Thyroid gland (tissue), 4 donors: ENCODE data around the gene YTHDC2. TPM values are rescaled to one million over a fixed set of nuclear protein-coding genes. Genes with fewer than 3 reads are reported as not detected.

Source experiments
- DNase-seq, 2 donors: peaks; one replicate each; pipeline ENCODE4 v3.0.0-alpha.2; 2019
- H3K27ac ChIP-seq, 3 donors: fragments of 200-600 bp; sonication (generic); 1 replicate in 2 of 3; 2 replicates in 1 of 3; pipeline ENCODE4 v1.5.1; 2016 to 2019; ENCODE audit warnings: mild to moderate bottlenecking in 1 of 3, moderate library complexity in 1 of 3
- H3K27me3 ChIP-seq: fragments of 200-600 bp; sonication (generic); one replicate; pipeline ENCODE4 v1.5.1; 2019
- H3K36me3 ChIP-seq, 2 donors: fragments of 200-600 bp; sonication (generic); one replicate each; pipeline ENCODE4 v1.5.1; 2016 to 2019
- H3K4me1 ChIP-seq, 2 donors: fragments of 200-600 bp; sonication (generic); one replicate each; pipeline ENCODE4 v1.5.1; 2017 to 2019
- H3K4me3 ChIP-seq, 3 donors: fragments of 200-600 bp; sonication (generic); replicated peaks in 1 of 3; 1 replicate in 2 of 3; 2 replicates in 1 of 3; pipeline ENCODE4 v1.5.1; 2016; ENCODE audit warnings: mild to moderate bottlenecking in 1 of 3
- H3K9me3 ChIP-seq: fragments of 200-600 bp; sonication (generic); one replicate; pipeline ENCODE4 v1.5.1; 2017
- CTCF ChIP-seq, 6 experiments: fragments of 200-600 bp in 3 of 6; fragments of 450-650 bp in 3 of 6; sonication (generic) in 3 of 6; IDR thresholded peaks; one replicate each; pipeline ENCODE4 v1.5.1; 2016 to 2019; ENCODE audit warnings: antibody characterized with exemption in 6 of 6, mild to moderate bottlenecking in 2 of 6, inconsistent platforms in 1 of 6, moderate library complexity in 1 of 6
- POLR2A ChIP-seq, 2 donors: fragments of 450-650 bp; IDR thresholded peaks; one replicate each; pipeline ENCODE4 v1.6.1; 2017; ENCODE audit warnings: antibody characterized with exemption in 2 of 2, mild to moderate bottlenecking in 2 of 2, moderate library complexity in 1 of 2
- WGBS, 2 donors: methylation state at CpG; one replicate each; pipeline ENCODE4 v1.1.5; 2017; 5-methylcytosine and 5-hydroxymethylcytosine counted together
- intact Hi-C: fragments of 100-400 bp; cut with DNase I; formaldehyde crosslinking; loops from one replicate; pipeline ENCODE4 v1.15.1; 2023
- total RNA-seq, 4 donors: library from RNA; depleted of rRNA; stranded (reverse); fragments of >200 nt; gene quantifications; one replicate each; pipeline ENCODE4 v1.2.3, GENCODE V29; 2016

The YTHDC2 gene
- total RNA-seq, 4 donors from 2014 or later: 29.6 to 55.6 (median 41.7) TPM

GRCh38 chr5:113507601-113508000 is 5.9 kb upstream of the YTHDC2 start:
- Histone ChIP-seq H3K27me3 (no peaks in the 10 kb centered on the region), H3K9me3 (no peaks in the 10 kb centered on the region), H3K36me3 (no peaks in the 10 kb centered on the region), H3K4me1 (no peaks in the 10 kb centered on the region), H3K4me3 (no peak overlapping the region), H3K27ac (no peak overlapping the region)
- intact Hi-C loops: no loop called here
- no peak for DNase-seq
- TF ChIP-seq CTCF (IDR thresholded peaks at IDR 0.05): no peak
- no peak for TF ChIP-seq POLR2A (IDR thresholded peaks at IDR 0.05)

GRCh38 chr5:113508756-113509155 is 4.7 kb upstream of the YTHDC2 start:
- no peak overlapping the region for H3K4me3 ChIP-seq
- H3K27ac ChIP-seq: no peak overlapping the region
- no peaks in the 10 kb centered on the region for H3K27me3 ChIP-seq
- H3K9me3 ChIP-seq: no peaks in the 10 kb centered on the region
- H3K4me1 ChIP-seq: no peaks in the 10 kb centered on the region
- no peak for DNase-seq
- no peaks in the 10 kb centered on the region for H3K36me3 ChIP-seq
- TF ChIP-seq POLR2A (IDR thresholded peaks at IDR 0.05) (no peak), CTCF (IDR thresholded peaks at IDR 0.05) (no peak)
- intact Hi-C loops: no loop called here

GRCh38 chr5:113510836-113511451 is 2.5 kb upstream of the YTHDC2 start:
- Histone ChIP-seq H3K9me3 (no peaks in the 10 kb centered on the region), H3K4me1 (peaks cover 5 to 9% of the 10 kb centered on the region in 2 donors), H3K27me3 (no peaks in the 10 kb centered on the region), H3K36me3 (no peaks in the 10 kb centered on the region), H3K27ac (no peak overlapping the region), H3K4me3 (no peak overlapping the region)
- intact Hi-C loops: no loop called here
- 59 to 60% methylated on average over 6 of the region's 6 CpGs for WGBS, 2 donors
- no peak for TF ChIP-seq POLR2A (IDR thresholded peaks at IDR 0.05)
- peak in 3 of 6 experiments; percentile 15 to 27 (median 22) for TF ChIP-seq CTCF (IDR thresholded peaks at IDR 0.05)
- no peak for DNase-seq

- Histone ChIP-seq H3K9me3 (no peaks in the 10 kb centered on the region), H3K4me3 (no peak overlapping the region), H3K27ac (no peak overlapping the region), H3K36me3 (no peaks in the 10 kb centered on the region), H3K4me1 (peaks cover 5 to 9% of the 10 kb centered on the region in 2 donors), H3K27me3 (no peaks in the 10 kb centered on the region)
- no peak for TF ChIP-seq POLR2A (IDR thresholded peaks at IDR 0.05)
- no peak for TF ChIP-seq CTCF (IDR thresholded peaks at IDR 0.05)
- DNase-seq: no peak
- intact Hi-C loops: no loop called here
- 84 to 89% methylated on average over 3 of the region's 3 CpGs for WGBS, 2 donors
Observed at GRCh38 chr5:113512341-113512740, 1.2 kb upstream of the YTHDC2 start.

GRCh38 chr5:113514289-113514635 is 768 bp downstream of the YTHDC2 start:
- DNase-seq: peak in 1 of 2 donors; percentile 2
- no peak for TF ChIP-seq POLR2A (IDR thresholded peaks at IDR 0.05)
- no peak for TF ChIP-seq CTCF (IDR thresholded peaks at IDR 0.05)
- Histone ChIP-seq H3K4me1 (peaks cover 5 to 9% of the 10 kb centered on the region in 2 donors), H3K4me3 (peak overlapping the region; percentile 64 to 88 (median 75)), H3K9me3 (no peaks in the 10 kb centered on the region), H3K27me3 (no peaks in the 10 kb centered on the region), H3K36me3 (no peaks in the 10 kb centered on the region), H3K27ac (peak overlapping the region; percentile 88 to 97 (median 95))
- intact Hi-C loops: no loop called here
- WGBS, 2 donors: 6 to 8% methylated on average over 8 to 9 of the region's 9 CpGs
